Uterus (tissue), 2 donors: ENCODE measurements around the gene STK11IP.

Experiments used
- POLR2A ChIP-seq, 2 donors: fragments of 450-650 bp; IDR thresholded peaks; one replicate each; pipeline ENCODE4 v1.6.1; 2016; ENCODE audit warnings: antibody characterized with exemption in 2 of 2, mild to moderate bottlenecking in 1 of 2, moderate library complexity in 1 of 2
- TF ChIP-seq, protein P1 (sequence below), 4 experiments: fragments of 200-600 bp in 2 of 4; fragments of 450-650 bp in 2 of 4; sonication (generic) in 2 of 4; IDR thresholded peaks; one replicate each; pipeline ENCODE4 v1.5.1; 2016 to 2019; ENCODE audit warnings: antibody characterized with exemption in 4 of 4, mild to moderate bottlenecking in 2 of 4, moderate library complexity in 1 of 4

DNA sequence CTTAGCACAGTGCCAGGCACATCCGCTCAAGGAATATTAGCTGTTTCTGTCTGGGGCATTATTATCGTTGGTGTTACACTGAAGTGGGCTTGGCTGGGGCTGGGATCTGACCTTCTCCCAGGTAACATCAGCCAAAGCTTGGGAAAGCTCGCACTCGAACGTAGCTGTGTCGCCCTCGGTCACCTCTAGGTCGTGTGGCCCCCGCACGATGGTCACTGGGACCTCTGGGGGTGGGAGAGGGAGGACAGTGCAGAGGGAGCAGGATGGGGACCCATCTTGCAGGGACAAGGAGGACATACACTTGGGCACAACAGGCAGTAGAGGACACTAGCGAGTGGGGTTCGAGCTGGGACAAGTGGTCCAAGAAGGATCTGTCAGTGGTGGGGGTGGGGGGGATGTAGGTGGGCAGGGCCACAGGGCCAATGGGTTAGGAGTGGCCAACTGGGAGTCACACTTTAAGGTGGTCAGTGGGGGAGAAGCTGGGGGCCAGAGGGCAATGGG, 44.1 kb upstream of the STK11IP start:
- TF ChIP-seq, protein P1, sequence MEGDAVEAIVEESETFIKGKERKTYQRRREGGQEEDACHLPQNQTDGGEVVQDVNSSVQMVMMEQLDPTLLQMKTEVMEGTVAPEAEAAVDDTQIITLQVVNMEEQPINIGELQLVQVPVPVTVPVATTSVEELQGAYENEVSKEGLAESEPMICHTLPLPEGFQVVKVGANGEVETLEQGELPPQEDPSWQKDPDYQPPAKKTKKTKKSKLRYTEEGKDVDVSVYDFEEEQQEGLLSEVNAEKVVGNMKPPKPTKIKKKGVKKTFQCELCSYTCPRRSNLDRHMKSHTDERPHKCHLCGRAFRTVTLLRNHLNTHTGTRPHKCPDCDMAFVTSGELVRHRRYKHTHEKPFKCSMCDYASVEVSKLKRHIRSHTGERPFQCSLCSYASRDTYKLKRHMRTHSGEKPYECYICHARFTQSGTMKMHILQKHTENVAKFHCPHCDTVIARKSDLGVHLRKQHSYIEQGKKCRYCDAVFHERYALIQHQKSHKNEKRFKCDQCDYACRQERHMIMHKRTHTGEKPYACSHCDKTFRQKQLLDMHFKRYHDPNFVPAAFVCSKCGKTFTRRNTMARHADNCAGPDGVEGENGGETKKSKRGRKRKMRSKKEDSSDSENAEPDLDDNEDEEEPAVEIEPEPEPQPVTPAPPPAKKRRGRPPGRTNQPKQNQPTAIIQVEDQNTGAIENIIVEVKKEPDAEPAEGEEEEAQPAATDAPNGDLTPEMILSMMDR (IDR thresholded peaks at IDR 0.05) = no peak
- TF ChIP-seq POLR2A (IDR thresholded peaks at IDR 0.05) = no peak
